Measurements from ENCODE around the gene ETV4. TPM values are rescaled to one million over a fixed set of nuclear protein-coding genes. Genes with fewer than 3 reads are reported as not detected.

The ETV4 gene
- total and polyA plus RNA-seq, 2 of the 13 experiments (the other 11 are each of a cell fraction or from before 2014, with no cell fraction given), result 128 to 330 TPM

DNA sequence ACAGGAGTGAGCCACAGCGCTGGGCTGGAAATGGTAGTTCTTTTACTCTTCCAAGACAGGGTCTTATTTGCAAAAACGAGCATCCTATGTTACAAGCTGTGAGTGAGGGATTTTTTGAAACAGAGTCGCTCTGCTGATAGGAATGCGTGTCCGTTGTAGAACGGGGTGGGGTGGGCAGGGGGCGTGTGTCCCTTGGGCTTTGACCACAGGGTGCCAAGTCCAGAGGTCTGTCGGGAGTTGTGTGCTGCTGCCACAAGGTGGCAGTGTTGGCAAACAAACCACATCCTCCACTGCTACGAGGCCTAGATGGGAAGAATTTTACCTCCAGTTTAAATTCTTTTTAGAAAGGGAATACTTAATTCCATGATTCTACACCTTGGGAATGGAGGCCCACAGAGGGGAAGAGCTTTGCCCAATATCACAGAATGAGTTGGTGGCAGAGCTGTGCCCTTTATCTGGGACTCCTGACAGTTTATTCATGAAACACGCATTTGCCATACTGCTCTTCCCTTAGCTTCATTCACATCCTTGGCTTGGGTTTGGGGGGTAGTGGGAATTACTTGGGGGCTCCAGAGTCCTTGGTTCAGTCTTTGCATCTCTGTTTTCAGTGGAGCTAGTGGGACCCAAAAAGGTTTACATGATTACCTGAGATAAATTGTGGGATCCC lies 30.6 kb upstream of the ETV4 start (continued):
- TF ChIP-seq, protein P1, sequence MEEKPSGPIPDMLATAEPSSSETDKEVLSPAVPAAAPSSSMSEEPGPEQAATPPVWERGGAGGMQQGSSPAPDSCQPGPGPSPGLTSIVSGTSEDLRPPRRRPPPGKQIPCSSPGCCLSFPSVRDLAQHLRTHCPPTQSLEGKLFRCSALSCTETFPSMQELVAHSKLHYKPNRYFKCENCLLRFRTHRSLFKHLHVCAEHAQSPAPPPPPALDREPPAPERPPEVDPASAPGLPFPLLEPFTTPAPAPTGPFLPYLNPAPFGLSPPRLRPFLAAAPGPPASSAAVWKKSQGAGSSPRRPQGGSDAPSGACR (CRISPR knock-in tag; IDR thresholded peaks at IDR 0.05), result no peak
- TF ChIP-seq CEBPG (CRISPR knock-in tag; IDR thresholded peaks at IDR 0.05) (peak; percentile 36; the same call in 1 of the 2 replicates), ZKSCAN5 (CRISPR knock-in tag; IDR thresholded peaks at IDR 0.05) (no peak), NFYC (CRISPR knock-in tag; IDR thresholded peaks at IDR 0.05) (no peak), ZNF780A (CRISPR knock-in tag; IDR thresholded peaks at IDR 0.05) (no peak), FOXM1 (CRISPR knock-in tag; IDR thresholded peaks at IDR 0.05) (no peak), ZNF354B (CRISPR knock-in tag; IDR thresholded peaks at IDR 0.05) (no peak), MEF2D (CRISPR knock-in tag; IDR thresholded peaks at IDR 0.05) (no peak), ZNF274 (CRISPR knock-in tag; IDR thresholded peaks at IDR 0.05) (0 out of 2 replicates have a peak, but pooled peaks have one; percentile 38), SATB2 (CRISPR knock-in tag; IDR thresholded peaks at IDR 0.05) (no peak)
- TF ChIP-seq, protein P2, sequence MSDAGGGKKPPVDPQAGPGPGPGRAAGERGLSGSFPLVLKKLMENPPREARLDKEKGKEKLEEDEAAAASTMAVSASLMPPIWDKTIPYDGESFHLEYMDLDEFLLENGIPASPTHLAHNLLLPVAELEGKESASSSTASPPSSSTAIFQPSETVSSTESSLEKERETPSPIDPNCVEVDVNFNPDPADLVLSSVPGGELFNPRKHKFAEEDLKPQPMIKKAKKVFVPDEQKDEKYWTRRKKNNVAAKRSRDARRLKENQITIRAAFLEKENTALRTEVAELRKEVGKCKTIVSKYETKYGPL (CRISPR knock-in tag; IDR thresholded peaks at IDR 0.05), result no peak
- TF ChIP-seq, protein P3, sequence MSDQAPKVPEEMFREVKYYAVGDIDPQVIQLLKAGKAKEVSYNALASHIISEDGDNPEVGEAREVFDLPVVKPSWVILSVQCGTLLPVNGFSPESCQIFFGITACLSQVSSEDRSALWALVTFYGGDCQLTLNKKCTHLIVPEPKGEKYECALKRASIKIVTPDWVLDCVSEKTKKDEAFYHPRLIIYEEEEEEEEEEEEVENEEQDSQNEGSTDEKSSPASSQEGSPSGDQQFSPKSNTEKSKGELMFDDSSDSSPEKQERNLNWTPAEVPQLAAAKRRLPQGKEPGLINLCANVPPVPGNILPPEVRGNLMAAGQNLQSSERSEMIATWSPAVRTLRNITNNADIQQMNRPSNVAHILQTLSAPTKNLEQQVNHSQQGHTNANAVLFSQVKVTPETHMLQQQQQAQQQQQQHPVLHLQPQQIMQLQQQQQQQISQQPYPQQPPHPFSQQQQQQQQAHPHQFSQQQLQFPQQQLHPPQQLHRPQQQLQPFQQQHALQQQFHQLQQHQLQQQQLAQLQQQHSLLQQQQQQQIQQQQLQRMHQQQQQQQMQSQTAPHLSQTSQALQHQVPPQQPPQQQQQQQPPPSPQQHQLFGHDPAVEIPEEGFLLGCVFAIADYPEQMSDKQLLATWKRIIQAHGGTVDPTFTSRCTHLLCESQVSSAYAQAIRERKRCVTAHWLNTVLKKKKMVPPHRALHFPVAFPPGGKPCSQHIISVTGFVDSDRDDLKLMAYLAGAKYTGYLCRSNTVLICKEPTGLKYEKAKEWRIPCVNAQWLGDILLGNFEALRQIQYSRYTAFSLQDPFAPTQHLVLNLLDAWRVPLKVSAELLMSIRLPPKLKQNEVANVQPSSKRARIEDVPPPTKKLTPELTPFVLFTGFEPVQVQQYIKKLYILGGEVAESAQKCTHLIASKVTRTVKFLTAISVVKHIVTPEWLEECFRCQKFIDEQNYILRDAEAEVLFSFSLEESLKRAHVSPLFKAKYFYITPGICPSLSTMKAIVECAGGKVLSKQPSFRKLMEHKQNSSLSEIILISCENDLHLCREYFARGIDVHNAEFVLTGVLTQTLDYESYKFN (CRISPR knock-in tag; conservative IDR thresholded peaks at IDR 0.05), result peak; percentile 69
- TF ChIP-seq, protein P4, sequence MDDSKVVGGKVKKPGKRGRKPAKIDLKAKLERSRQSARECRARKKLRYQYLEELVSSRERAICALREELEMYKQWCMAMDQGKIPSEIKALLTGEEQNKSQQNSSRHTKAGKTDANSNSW (CRISPR knock-in tag; IDR thresholded peaks at IDR 0.05; ENCODE audit: borderline replicate concordance), result no peak
- TF ChIP-seq, protein P5, sequence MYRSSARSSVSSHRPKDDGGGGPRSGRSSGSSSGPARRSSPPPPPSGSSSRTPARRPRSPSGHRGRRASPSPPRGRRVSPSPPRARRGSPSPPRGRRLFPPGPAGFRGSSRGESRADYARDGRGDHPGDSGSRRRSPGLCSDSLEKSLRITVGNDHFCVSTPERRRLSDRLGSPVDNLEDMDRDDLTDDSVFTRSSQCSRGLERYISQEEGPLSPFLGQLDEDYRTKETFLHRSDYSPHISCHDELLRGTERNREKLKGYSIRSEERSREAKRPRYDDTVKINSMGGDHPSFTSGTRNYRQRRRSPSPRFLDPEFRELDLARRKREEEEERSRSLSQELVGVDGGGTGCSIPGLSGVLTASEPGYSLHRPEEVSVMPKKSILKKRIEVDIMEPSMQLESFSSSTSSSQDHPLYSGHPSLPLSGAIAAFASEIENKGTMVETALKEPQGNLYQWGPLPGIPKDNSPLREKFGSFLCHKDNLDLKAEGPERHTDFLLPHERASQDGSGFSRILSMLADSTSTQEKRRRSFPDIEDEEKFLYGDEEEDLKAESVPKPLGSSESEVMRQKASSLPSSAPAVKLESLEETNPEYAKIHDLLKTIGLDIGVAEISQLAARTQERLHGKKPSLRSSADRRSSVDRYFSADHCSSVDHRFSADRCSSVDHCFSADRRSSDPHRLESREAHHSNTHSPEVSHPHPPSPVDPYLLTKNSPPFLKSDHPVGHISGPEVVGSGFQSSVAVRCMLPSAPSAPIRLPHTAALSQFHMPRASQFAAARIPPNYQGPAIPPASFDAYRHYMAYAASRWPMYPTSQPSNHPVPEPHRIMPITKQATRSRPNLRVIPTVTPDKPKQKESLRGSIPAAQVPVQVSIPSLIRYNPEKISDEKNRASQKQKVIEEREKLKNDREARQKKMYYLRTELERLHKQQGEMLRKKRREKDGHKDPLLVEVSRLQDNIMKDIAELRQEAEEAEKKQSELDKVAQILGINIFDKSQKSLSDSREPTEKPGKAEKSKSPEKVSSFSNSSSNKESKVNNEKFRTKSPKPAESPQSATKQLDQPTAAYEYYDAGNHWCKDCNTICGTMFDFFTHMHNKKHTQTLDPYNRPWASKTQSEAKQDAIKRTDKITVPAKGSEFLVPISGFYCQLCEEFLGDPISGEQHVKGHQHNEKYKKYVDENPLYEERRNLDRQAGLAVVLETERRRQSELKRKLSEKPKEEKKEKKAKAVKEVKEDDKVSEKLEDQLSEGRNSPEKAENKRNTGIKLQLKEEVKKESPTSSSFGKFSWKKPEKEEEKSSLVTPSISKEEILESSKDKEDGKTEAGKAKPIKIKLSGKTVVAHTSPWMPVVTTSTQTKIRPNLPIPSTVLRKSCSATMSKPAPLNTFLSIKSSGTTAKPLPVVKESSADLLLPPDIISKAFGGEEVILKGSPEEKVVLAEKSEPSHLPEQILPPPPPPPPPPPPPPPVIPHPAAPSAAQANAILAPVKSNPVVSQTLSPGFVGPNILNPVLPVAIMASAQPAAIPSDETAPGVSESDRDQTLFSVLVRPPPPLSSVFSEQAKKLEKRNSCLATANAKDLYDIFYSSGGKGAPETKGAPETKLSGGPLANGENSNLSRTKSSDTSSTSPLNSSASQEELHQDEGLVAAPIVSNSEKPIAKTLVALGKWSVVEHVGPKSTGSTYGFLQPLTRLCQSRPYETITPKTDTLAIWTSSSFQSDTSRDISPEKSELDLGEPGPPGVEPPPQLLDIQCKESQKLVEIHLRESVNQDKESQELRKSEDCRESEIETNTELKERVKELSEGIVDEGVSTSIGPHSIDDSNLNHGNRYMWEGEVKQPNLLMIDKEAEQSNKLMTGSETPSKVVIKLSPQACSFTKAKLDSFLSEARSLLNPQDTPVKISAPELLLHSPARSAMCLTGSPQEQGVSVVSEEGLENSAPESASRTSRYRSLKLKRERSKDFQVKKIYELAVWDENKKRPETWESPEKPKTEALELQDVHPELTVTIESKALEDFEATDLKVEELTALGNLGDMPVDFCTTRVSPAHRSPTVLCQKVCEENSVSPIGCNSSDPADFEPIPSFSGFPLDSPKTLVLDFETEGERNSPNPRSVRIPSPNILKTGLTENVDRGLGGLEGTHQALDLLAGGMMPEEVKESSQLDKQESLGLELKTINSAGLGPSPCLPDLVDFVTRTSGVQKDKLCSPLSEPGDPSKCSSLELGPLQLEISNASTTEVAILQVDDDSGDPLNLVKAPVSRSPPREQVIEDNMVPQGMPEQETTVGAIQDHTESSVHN (CRISPR knock-in tag; IDR thresholded peaks at IDR 0.05), result no peak
- TF ChIP-seq, protein P6, sequence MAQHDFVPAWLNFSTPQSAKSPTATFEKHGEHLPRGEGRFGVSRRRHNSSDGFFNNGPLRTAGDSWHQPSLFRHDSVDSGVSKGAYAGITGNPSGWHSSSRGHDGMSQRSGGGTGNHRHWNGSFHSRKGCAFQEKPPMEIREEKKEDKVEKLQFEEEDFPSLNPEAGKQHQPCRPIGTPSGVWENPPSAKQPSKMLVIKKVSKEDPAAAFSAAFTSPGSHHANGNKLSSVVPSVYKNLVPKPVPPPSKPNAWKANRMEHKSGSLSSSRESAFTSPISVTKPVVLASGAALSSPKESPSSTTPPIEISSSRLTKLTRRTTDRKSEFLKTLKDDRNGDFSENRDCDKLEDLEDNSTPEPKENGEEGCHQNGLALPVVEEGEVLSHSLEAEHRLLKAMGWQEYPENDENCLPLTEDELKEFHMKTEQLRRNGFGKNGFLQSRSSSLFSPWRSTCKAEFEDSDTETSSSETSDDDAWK (CRISPR knock-in tag; IDR thresholded peaks at IDR 0.05), result no peak
